HepG2 (cell line): ENCODE results near the gene PSMA3. TPM values are rescaled to one million over a fixed set of nuclear protein-coding genes. Genes with fewer than 3 reads are reported as not detected.
A peak's percentile ranks its signal among the peaks of the same experiment; 100 is the strongest.

ENCODE experiments used
- ATAC-seq: fragments of 200-7000 bp; cut with Tn5 transposase; 3 replicates; pipeline ENCODE4 v1.9.1; 2020; ENCODE audit warnings: mild to moderate bottlenecking, moderate library complexity
- BruUV-seq: library from RNA; stranded (reverse); fragments of 400-500 nt; replicated peaks from 2 replicates; lab custom pipeline; 2021; lab: Mats Ljungman, UMichigan
- CTCF ChIA-PET: fragments of 300-600 bp; formaldehyde crosslinking; extraction: SDS; loops from one replicate; lab custom pipeline; 2021; ENCODE audit warnings: low total read pairs, inconsistent platforms, low intra/inter-chr PET ratio; lab: Yijun Ruan, JAX
- POLR2A ChIA-PET: fragments of 350-600 bp; sonication (Branson Sonifier 250); formaldehyde crosslinking; loops from one replicate; lab custom pipeline; 2020; ENCODE audit warnings: antibody characterized with exemption, inconsistent platforms; lab: Yijun Ruan, JAX
- DNase-seq: peaks from one replicate; pipeline ENCODE4 v3.0.0-alpha.2; 2015; ENCODE audit warnings: low spot score
- FAIRE-seq: peaks from 3 replicates; lab custom pipeline; 2011; peaks lifted over from hg19 to GRCh38; lab: Jason Lieb, UNC
- H2AFZ ChIP-seq: one replicate; pipeline ENCODE4 v1.6.1; 2011; ENCODE audit warnings: low read length, inconsistent platforms
- H3K27ac ChIP-seq: fragments of 300-600 bp; 3 replicates; pipeline ENCODE4 v1.8.0; 2011; ENCODE audit warnings: mixed run types, mild to moderate bottlenecking, mixed read lengths, low read length, inconsistent platforms; ENCODE audit not compliant: insufficient read depth; ENCODE audit errors: extremely low read length
- H3K27me3 ChIP-seq, 2 experiments: fragments of 200-600 bp in 1 of 2; 2 replicates in 1 of 2; 3 replicates in 1 of 2; pipeline versions ENCODE4 v1.6.0 to v1.8.0; 2011; ENCODE audit warnings: low read length in 2 of 2, mild to moderate bottlenecking in 2 of 2, moderate library complexity in 2 of 2, inconsistent platforms in 1 of 2; ENCODE audit not compliant: insufficient read depth in 2 of 2, control insufficient read depth in 1 of 2
- H3K36me3 ChIP-seq, 2 experiments: fragments of 200-600 bp in 1 of 2; replicated peaks in 1 of 2; 2 replicates in 1 of 2; 3 replicates in 1 of 2; pipeline versions ENCODE4 v1.5.1 to v1.8.0; 2011; ENCODE audit warnings: low read length in 2 of 2, inconsistent platforms in 1 of 2; ENCODE audit not compliant: insufficient read depth in 2 of 2, control insufficient read depth in 1 of 2
- H3K4me1 ChIP-seq: 2 replicates; pipeline ENCODE4 v1.5.1; 2012; ENCODE audit warnings: low read length, inconsistent platforms; ENCODE audit not compliant: insufficient read depth
- H3K4me2 ChIP-seq: 2 replicates; pipeline ENCODE4 v1.6.0; 2011; ENCODE audit warnings: low read depth, low read length, inconsistent platforms
- H3K4me3 ChIP-seq, 3 experiments: fragments of 200-600 bp in 1 of 3; sonication (generic), shearing (Covaris generic) in 1 of 3; replicated peaks in 1 of 3; 2 replicates each; pipeline ENCODE4 v1.5.1; 2011 to 2016; ENCODE audit warnings: low read length in 3 of 3, inconsistent platforms in 2 of 3, low read depth in 2 of 3, mild to moderate bottlenecking in 2 of 3, control low read depth in 1 of 3, mixed read lengths in 1 of 3; ENCODE audit not compliant: insufficient read depth in 1 of 3
- H3K79me2 ChIP-seq: one replicate; pipeline ENCODE4 v1.6.1; 2011; ENCODE audit warnings: low read length, inconsistent platforms; ENCODE audit not compliant: insufficient read depth
- H3K9ac ChIP-seq: 2 replicates; pipeline ENCODE4 v1.6.0; 2011; ENCODE audit warnings: mild to moderate bottlenecking, low read depth, low read length, inconsistent platforms; ENCODE audit not compliant: insufficient read depth
- H3K9me3 ChIP-seq: 2 replicates; pipeline ENCODE4 v1.5.1; 2012; ENCODE audit warnings: mild to moderate bottlenecking, low read length
- H4K20me1 ChIP-seq: 2 replicates; pipeline ENCODE4 v1.6.0; 2011; ENCODE audit warnings: inconsistent platforms, mild to moderate bottlenecking, low read length, moderate library complexity; ENCODE audit not compliant: insufficient read depth
- ARID4A ChIP-seq: sonication (generic); formaldehyde crosslinking; IDR thresholded peaks from 2 replicates; pipeline ENCODE4 v1.5.0; 2020; ENCODE audit warnings: mild to moderate bottlenecking, missing genetic modification reagents, borderline replicate concordance
- CCDC6 ChIP-seq: sonication (generic); formaldehyde crosslinking; IDR thresholded peaks from 2 replicates; pipeline ENCODE4 v1.8.1; 2022; ENCODE audit warnings: mild to moderate bottlenecking, missing genetic modification reagents, moderate library complexity
- DNMT1 ChIP-seq: sonication (generic); formaldehyde crosslinking; IDR thresholded peaks from 2 replicates; pipeline ENCODE4 v1.5.1; 2020; ENCODE audit warnings: mild to moderate bottlenecking, missing genetic modification reagents
- HOXD1 ChIP-seq: sonication (generic); formaldehyde crosslinking; IDR thresholded peaks from 2 replicates; pipeline ENCODE4 v1.5.0; 2020; ENCODE audit warnings: missing genetic modification reagents
- KLF11 ChIP-seq: IDR thresholded peaks from 2 replicates; pipeline ENCODE4 v1.6.1; 2016; ENCODE audit warnings: missing compliant biosample characterization
- MTERF4 ChIP-seq: sonication (generic); formaldehyde crosslinking; IDR thresholded peaks from 2 replicates; pipeline ENCODE4 v1.8.0; 2023; ENCODE audit warnings: mild to moderate bottlenecking, missing genetic modification reagents
- MTF1 ChIP-seq: sonication (generic); formaldehyde crosslinking; IDR thresholded peaks from 2 replicates; pipeline ENCODE4 v1.5.0; 2020; ENCODE audit warnings: missing genetic modification reagents
- PLSCR1 ChIP-seq: sonication (generic); formaldehyde crosslinking; IDR thresholded peaks from 2 replicates; pipeline ENCODE4 v1.5.0; 2020; ENCODE audit warnings: missing genetic modification reagents, mild to moderate bottlenecking, borderline replicate concordance
- RAD21 ChIP-seq: fragments of 450-650 bp; formaldehyde crosslinking; IDR thresholded peaks from 2 replicates; pipeline ENCODE4 v1.5.0; 2020; ENCODE audit warnings: mild to moderate bottlenecking
- THYN1 ChIP-seq: sonication (generic); formaldehyde crosslinking; IDR thresholded peaks from 2 replicates; pipeline ENCODE4 v1.8.1; 2023; ENCODE audit warnings: low read depth, mild to moderate bottlenecking, moderate library complexity, missing genetic modification reagents, borderline replicate concordance
- ZC3H13 ChIP-seq: sonication (generic); formaldehyde crosslinking; IDR thresholded peaks from 2 replicates; pipeline ENCODE4 v1.8.1; 2023; ENCODE audit warnings: mild to moderate bottlenecking, missing genetic modification reagents, moderate library complexity
- ZMAT3 ChIP-seq: sonication (generic); formaldehyde crosslinking; conservative IDR thresholded peaks from 2 replicates; pipeline ENCODE4 v1.7.0; 2021; ENCODE audit warnings: missing genetic modification reagents
- ZNF136 ChIP-seq: sonication (generic); formaldehyde crosslinking; IDR thresholded peaks from 2 replicates; pipeline ENCODE4 v1.8.1; 2022; ENCODE audit warnings: low read depth, mild to moderate bottlenecking, moderate library complexity, missing genetic modification reagents
- ZNF335 ChIP-seq: sonication (generic); formaldehyde crosslinking; IDR thresholded peaks from 2 replicates; pipeline ENCODE4 v1.4.0; 2020; ENCODE audit warnings: missing genetic modification reagents
- ZNF33B ChIP-seq: sonication (generic); formaldehyde crosslinking; IDR thresholded peaks from 2 replicates; pipeline ENCODE4 v1.5.1; 2020; ENCODE audit warnings: mild to moderate bottlenecking, missing genetic modification reagents
- ZNF441 ChIP-seq: sonication (generic); formaldehyde crosslinking; IDR thresholded peaks from 2 replicates; pipeline ENCODE4 v1.7.0; 2021; ENCODE audit warnings: missing genetic modification reagents, borderline replicate concordance
- ZNF501 ChIP-seq: sonication (generic); formaldehyde crosslinking; IDR thresholded peaks from 2 replicates; pipeline ENCODE4 v1.5.1; 2020; ENCODE audit warnings: mild to moderate bottlenecking, moderate library complexity, missing genetic modification reagents
- ZNF749 ChIP-seq: sonication (generic); formaldehyde crosslinking; IDR thresholded peaks from 2 replicates; pipeline ENCODE4 v1.8.0; 2022; ENCODE audit warnings: mild to moderate bottlenecking, missing genetic modification reagents, moderate library complexity, borderline replicate concordance
- ZNF891 ChIP-seq: sonication (generic); formaldehyde crosslinking; IDR thresholded peaks from 2 replicates; pipeline ENCODE4 v1.5.0; 2020; ENCODE audit warnings: mild to moderate bottlenecking, missing genetic modification reagents
- WGBS: methylation state at CpG from one replicate; pipeline ENCODE4 v1.1.6; 2017; ENCODE audit warnings: low lambda C conversion rate; 5-methylcytosine and 5-hydroxymethylcytosine counted together
- in situ Hi-C: cut with HindIII; loops from 2 replicates; pipeline ENCODE4 v1.10.0; 2017; ENCODE audit warnings: low pct_unique_long_range_greater_than_20kb; ENCODE audit not compliant: extremely low pct_ligation_motif_present
- intact Hi-C: fragments of 100-400 bp; cut with micrococcal nuclease; formaldehyde crosslinking; loops from one replicate; pipeline ENCODE4 v1.10.0; 2022; ENCODE audit not compliant: unreplicated experiment
- polyA plus RNA-seq, 8 experiments: library from polyadenylated mRNA; depleted of rRNA in 3 of 8; stranded (reverse) in 7 of 8; unstranded in 1 of 8; fragments of >200 nt; fragmentation: Illumina TruSeq in 4 of 8; extraction: Trizol in 4 of 8; gene quantifications; 2 replicates each; pipeline versions ENCODE4 v1.2.1 to v1.2.3, GENCODE V29; 2011 to 2016; ENCODE audit warnings: low read depth in 4 of 8, missing spikeins in 1 of 8, mixed read lengths in 1 of 8; ENCODE audit not compliant: insufficient read depth in 1 of 8
- total RNA-seq, 5 experiments: library from RNA; depleted of rRNA; stranded (reverse); fragments of >200 nt; fragmentation: Illumina TruSeq; extraction: Trizol; gene quantifications; 2 replicates each; pipeline ENCODE4 v1.2.3, GENCODE V29; 2016; ENCODE audit warnings: low read depth in 1 of 5

Gene PSMA3
- total and polyA plus RNA-seq, 2 of the 13 experiments (the other 11 are each of a cell fraction or from before 2014, with no cell fraction given), result 232 to 275 TPM

- peaks cover 24% of the 10 kb centered on the region for H3K4me1 ChIP-seq
- peak within 1 kb of the TSS; percentile 93 for H3K4me2 ChIP-seq
- DNase-seq, result peak; percentile 75
- H3K9ac ChIP-seq, result peak within 1 kb of the TSS; percentile 86
- POLR2A ChIA-PET, result interaction anchor here (0.6 to 2.4 kb wide), 6 partner anchors 9 to 228 kb away, joined by 3 to 17 read pairs (median 4); partner anchors contain the start of genes ARID4A, KIAA0586, PSMA3 and TIMM9
- H3K4me3 ChIP-seq, result peak within 1 kb of the TSS; percentile 93 to 98 (median 97)
- no peak for FAIRE-seq
- H3K27ac ChIP-seq, result peak within 1 kb of the TSS; percentile 72
- BruUV-seq, result no TSS peak
- peaks cover 18% of the 10 kb centered on the region for H3K79me2 ChIP-seq
- in situ Hi-C loops (no loop called here), intact Hi-C loops (loop anchor here (1.0 kb wide), 1 partner anchor 45 kb away; no protein-coding TSS in a partner anchor)
- CTCF ChIA-PET, result no interaction called here
- no peaks in the 10 kb centered on the region for H4K20me1 ChIP-seq
- ATAC-seq, result peak; percentile 98
- no peaks in the 10 kb centered on the region for H3K9me3 ChIP-seq
- WGBS, result 3% methylated on average over 12 of the region's 78 CpGs
- H3K27me3 ChIP-seq, result no peaks in the 10 kb centered on the region; a peak in 1 of 5 replicates
- peak within 1 kb of the TSS; percentile 76 for H2AFZ ChIP-seq
- peaks cover 0 to 2% of the 10 kb centered on the region in 2 experiments; a peak in 1 of 5 replicates for H3K36me3 ChIP-seq
- TF ChIP-seq ZNF749 (CRISPR knock-in tag) (no peak), ZNF501 (no peak), ZNF891 (CRISPR knock-in tag) (no peak), ZNF33B (CRISPR knock-in tag) (no peak), ZNF441 (peak; percentile 61; the same call in 1 of the 2 replicates), CCDC6 (CRISPR knock-in tag) (peak; percentile 67), MTF1 (CRISPR knock-in tag) (no peak), HOXD1 (CRISPR knock-in tag) (no peak), MTERF4 (no peak), THYN1 (CRISPR knock-in tag) (no peak), KLF11 (no peak), ARID4A (CRISPR knock-in tag) (peak; percentile 73; the same call in 1 of the 2 replicates), PLSCR1 (no peak), DNMT1 (0 out of 2 replicates have a peak, but pooled peaks have one; percentile 31), ZC3H13 (no peak), ZNF335 (CRISPR knock-in tag) (peak; percentile 99), RAD21 (CRISPR knock-in tag) (peak; percentile 34), ZNF136 (CRISPR knock-in tag) (no peak), ZMAT3 (CRISPR knock-in tag) (peak; percentile 69; the same call in 1 of the 2 replicates)
Measured at GRCh38 chr14:58199726-58200479, 44.7 kb upstream of the PSMA3 start, which contains the start of gene ACTR10. Gene ACTR10, plus strand, starts transcription at chr14:58200149. Its CDS starts 69 bp downstream, at chr14:58200218.
